Measurements from ENCODE around the gene DLG2.

Gene DLG2

DNA sequence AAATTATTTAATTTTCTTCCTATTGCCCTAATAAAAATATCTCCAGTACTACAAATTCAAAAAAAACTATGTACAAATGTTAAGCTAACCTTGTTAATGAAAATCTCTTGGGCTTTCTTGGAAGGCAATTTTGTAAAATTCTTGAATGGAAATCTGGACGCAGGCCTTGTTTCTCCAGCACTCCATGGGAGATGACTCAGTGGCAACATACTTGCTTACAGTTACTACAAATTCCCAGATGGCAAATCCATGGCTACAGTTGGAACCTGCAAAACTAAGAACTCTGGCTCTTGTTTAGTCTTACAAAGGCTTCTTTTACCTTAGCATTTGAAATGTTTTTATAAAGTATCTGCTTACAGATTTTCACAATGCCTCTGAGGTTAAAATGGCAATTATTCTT lies 725.2 kb downstream of the DLG2 start:
- TF ChIP-seq TAF1 (IDR thresholded peaks at IDR 0.05; ENCODE audit: borderline replicate concordance, insufficient read depth, low read length), result no peak
- 0 out of 2 replicates have a peak, but pooled peaks have one; percentile 29 for TF ChIP-seq POLR2AphosphoS5 (IDR thresholded peaks at IDR 0.05; ENCODE audit: low read depth, low read length)

GRCh38 chr11:84899740-84900139 lies 727.4 kb downstream of the DLG2 start:
- TF ChIP-seq, protein P1, sequence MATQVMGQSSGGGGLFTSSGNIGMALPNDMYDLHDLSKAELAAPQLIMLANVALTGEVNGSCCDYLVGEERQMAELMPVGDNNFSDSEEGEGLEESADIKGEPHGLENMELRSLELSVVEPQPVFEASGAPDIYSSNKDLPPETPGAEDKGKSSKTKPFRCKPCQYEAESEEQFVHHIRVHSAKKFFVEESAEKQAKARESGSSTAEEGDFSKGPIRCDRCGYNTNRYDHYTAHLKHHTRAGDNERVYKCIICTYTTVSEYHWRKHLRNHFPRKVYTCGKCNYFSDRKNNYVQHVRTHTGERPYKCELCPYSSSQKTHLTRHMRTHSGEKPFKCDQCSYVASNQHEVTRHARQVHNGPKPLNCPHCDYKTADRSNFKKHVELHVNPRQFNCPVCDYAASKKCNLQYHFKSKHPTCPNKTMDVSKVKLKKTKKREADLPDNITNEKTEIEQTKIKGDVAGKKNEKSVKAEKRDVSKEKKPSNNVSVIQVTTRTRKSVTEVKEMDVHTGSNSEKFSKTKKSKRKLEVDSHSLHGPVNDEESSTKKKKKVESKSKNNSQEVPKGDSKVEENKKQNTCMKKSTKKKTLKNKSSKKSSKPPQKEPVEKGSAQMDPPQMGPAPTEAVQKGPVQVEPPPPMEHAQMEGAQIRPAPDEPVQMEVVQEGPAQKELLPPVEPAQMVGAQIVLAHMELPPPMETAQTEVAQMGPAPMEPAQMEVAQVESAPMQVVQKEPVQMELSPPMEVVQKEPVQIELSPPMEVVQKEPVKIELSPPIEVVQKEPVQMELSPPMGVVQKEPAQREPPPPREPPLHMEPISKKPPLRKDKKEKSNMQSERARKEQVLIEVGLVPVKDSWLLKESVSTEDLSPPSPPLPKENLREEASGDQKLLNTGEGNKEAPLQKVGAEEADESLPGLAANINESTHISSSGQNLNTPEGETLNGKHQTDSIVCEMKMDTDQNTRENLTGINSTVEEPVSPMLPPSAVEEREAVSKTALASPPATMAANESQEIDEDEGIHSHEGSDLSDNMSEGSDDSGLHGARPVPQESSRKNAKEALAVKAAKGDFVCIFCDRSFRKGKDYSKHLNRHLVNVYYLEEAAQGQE (IDR thresholded peaks at IDR 0.05; ENCODE audit: insufficient read depth in 1 of 2, low read depth in 2 of 2, low read length in 2 of 2), result no peak
- no peak for TF ChIP-seq POLR2AphosphoS5 (IDR thresholded peaks at IDR 0.05; ENCODE audit: low read depth, low read length)
- TF ChIP-seq TAF1 (IDR thresholded peaks at IDR 0.05; ENCODE audit: borderline replicate concordance, insufficient read depth, low read length), result peak; percentile 20; the same call in 1 of the 2 replicates

DNA sequence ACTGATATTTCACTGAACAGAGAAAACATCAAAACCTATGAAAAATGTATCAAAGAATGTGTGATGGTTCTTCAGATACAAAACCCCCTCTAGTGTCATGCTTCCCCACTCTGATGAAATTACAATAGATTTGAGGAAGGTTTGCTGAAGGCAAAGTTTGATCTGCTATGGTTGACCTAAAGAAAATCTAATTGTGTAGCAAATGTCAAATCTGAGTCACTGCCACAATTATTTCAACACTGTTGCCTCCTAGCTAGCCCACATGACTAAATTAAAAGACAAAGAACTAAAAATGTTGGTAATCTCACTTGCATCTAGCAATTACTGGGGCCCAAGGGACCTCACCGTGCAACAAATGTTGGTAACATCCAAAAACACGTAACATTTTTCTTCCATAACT lies 728.0 kb downstream of the DLG2 start:
- peak; percentile 54; the same call in 1 of the 2 replicates for TF ChIP-seq SIN3A (IDR thresholded peaks at IDR 0.05; ENCODE audit: borderline replicate concordance, insufficient read depth, low read length)
- no peak for TF ChIP-seq FOXP2 (optimal IDR thresholded peaks at IDR 0.05; ENCODE audit: borderline replicate concordance, extremely low read depth, extremely low read length, insufficient read depth)
- peak; percentile 57; the same call in 1 of the 2 replicates for TF ChIP-seq TAF1 (IDR thresholded peaks at IDR 0.05; ENCODE audit: borderline replicate concordance, insufficient read depth, low read length)
- TF ChIP-seq POLR2AphosphoS5 (IDR thresholded peaks at IDR 0.05; ENCODE audit: low read depth, low read length), result no peak
- TF ChIP-seq, protein P1 (IDR thresholded peaks at IDR 0.05; ENCODE audit: insufficient read depth in 1 of 2, low read depth in 2 of 2, low read length in 2 of 2), result 0 out of 4 replicates have a peak, but pooled peaks of 1 of the 2 experiments have one; percentile 33

GRCh38 chr11:84894666-84895065 lies 732.5 kb downstream of the DLG2 start:
- TF ChIP-seq SIN3A (IDR thresholded peaks at IDR 0.05; ENCODE audit: borderline replicate concordance, insufficient read depth, low read length) (no peak), TAF1 (IDR thresholded peaks at IDR 0.05; ENCODE audit: borderline replicate concordance, insufficient read depth, low read length) (no peak), POLR2AphosphoS5 (IDR thresholded peaks at IDR 0.05; ENCODE audit: low read depth, low read length) (no peak), FOXP2 (optimal IDR thresholded peaks at IDR 0.05; ENCODE audit: borderline replicate concordance, extremely low read depth, extremely low read length, insufficient read depth) (no peak)
- TF ChIP-seq, protein P1 (IDR thresholded peaks at IDR 0.05; ENCODE audit: insufficient read depth in 1 of 2, low read depth in 2 of 2, low read length in 2 of 2), result no peak

GRCh38 chr11:84890676-84891075 lies 736.5 kb downstream of the DLG2 start:
- TF ChIP-seq POLR2AphosphoS5 (IDR thresholded peaks at IDR 0.05; ENCODE audit: low read depth, low read length), result no peak
- no peak for TF ChIP-seq FOXP2 (optimal IDR thresholded peaks at IDR 0.05; ENCODE audit: borderline replicate concordance, extremely low read depth, extremely low read length, insufficient read depth)
- TF ChIP-seq TAF1 (IDR thresholded peaks at IDR 0.05; ENCODE audit: borderline replicate concordance, insufficient read depth, low read length), result no peak
- TF ChIP-seq, protein P1 (IDR thresholded peaks at IDR 0.05; ENCODE audit: insufficient read depth in 1 of 2, low read depth in 2 of 2, low read length in 2 of 2), result no peak
- no peak for TF ChIP-seq SIN3A (IDR thresholded peaks at IDR 0.05; ENCODE audit: borderline replicate concordance, insufficient read depth, low read length)
